PFSK-1 (cell line): ENCODE data around the gene CSDE1. TPM values are rescaled to one million over a fixed set of nuclear protein-coding genes. Genes with fewer than 3 reads are reported as not detected.

Experiments
- FOXP2 ChIP-seq: optimal IDR thresholded peaks from 2 replicates; pipeline ENCODE3; 2011; ENCODE audit warnings: borderline replicate concordance, control low read depth, inconsistent platforms; ENCODE audit not compliant: insufficient read depth; ENCODE audit errors: extremely low read length, extremely low read depth
- POLR2AphosphoS5 ChIP-seq: IDR thresholded peaks from 2 replicates; pipeline ENCODE4 v1.6.1; 2012; ENCODE audit warnings: low read depth, mild to moderate bottlenecking, control low read depth, low read length, moderate library complexity
- REST ChIP-seq, 2 experiments: IDR thresholded peaks; 2 replicates each; pipeline versions ENCODE4 v1.6.1 to v1.8.0; 2011 to 2012; ENCODE audit warnings: low read depth in 2 of 2, low read length in 2 of 2, control low read depth in 1 of 2, inconsistent platforms in 1 of 2, mild to moderate bottlenecking in 1 of 2, moderate library complexity in 1 of 2; ENCODE audit not compliant: insufficient read depth in 1 of 2
- SIN3A ChIP-seq: IDR thresholded peaks from 2 replicates; pipeline ENCODE4 v1.6.1; 2012; ENCODE audit warnings: mild to moderate bottlenecking, low read length, moderate library complexity, borderline replicate concordance; ENCODE audit not compliant: insufficient read depth
- TAF1 ChIP-seq: IDR thresholded peaks from 2 replicates; pipeline ENCODE4 v1.6.1; 2012; ENCODE audit warnings: low read length, control low read depth, borderline replicate concordance; ENCODE audit not compliant: insufficient read depth
- polyA plus RNA-seq: library from polyadenylated mRNA; unstranded; fragments of >200 nt; gene quantifications from one replicate; pipeline ENCODE4 v1.2.1, GENCODE V29; 2012; ENCODE audit warnings: low read depth, missing spikeins; ENCODE audit not compliant: insufficient read length

CSDE1 gene
- 226 TPM for polyA plus RNA-seq

DNA sequence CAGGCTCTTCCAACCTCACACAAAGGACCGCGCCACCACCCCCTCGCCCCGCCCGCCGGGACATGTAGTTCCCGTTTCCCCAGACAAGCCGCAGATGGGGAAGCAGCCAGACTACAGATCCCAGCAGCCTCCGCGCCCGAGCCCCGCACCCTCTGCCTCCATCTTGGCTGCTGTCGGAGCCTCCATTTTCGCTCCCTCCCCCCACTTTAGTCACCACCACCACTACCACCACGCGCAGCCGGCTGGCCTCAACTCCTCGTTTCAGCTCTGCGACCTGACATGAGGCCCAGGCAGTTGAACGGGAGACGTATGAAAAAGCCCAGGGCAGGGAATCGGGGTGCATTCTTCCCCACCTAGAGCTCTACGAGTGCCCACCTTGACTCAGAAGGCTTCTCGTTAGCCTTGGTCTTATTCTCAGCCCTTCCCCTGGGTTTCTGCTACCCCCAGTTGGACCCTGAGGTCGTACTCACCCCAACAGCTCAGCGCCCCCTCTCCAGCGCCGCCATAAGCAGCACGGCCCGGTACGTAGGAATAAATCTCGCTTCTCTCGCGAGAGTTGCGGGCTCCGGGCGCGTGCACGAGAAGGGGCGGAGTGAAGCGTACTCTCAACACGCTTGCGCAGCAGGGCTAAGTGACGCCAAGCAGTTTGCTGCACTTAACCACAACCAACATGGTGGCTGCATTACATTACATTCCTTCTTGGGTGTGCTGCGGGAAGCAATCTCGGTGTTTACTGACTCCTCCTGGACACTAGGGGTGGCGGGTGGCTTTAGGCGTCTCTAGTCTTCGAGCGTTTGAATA lies at the start of gene CSDE1:
TSS of gene CSDE1 (minus strand) at position 530 of the 801 bp plus-strand sequence. CDS start 18,094 bp downstream, outside the sequence.
- TF ChIP-seq TAF1 (peak; percentile 98), FOXP2 (peak; percentile 68), POLR2AphosphoS5 (peak; percentile 96), SIN3A (0 out of 2 replicates have a peak, but pooled peaks have one; percentile 54), REST (IDR thresholded peaks at IDR 0.05; ENCODE audit: insufficient read depth in 1 of 2, low read depth in 2 of 2, low read length in 2 of 2) (peak in 1 of 2 experiments; percentile 49; a peak in 1 of 4 replicates)

DNA sequence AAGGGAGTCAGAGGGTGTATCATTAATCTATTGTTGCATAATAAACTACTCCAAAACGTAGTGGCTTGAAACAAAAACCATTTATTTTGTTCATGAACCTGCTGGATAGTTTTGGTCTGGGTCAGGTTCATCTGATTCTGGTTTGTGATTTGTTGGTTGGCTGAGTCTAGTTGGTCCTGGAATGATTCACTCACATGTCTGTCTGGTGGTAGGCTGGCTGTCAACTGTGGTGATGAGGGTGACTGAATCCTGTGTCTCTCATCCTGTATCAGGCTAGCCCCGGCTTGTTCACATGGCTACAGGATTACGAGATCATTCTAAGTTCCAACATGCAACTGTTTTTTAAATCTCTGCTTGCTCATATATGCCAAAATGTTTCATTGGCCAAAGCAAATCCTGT lies 45.2 kb upstream of the CSDE1 start:
- TF ChIP-seq FOXP2: no peak
- TF ChIP-seq TAF1: no peak
- no peak for TF ChIP-seq REST (IDR thresholded peaks at IDR 0.05; ENCODE audit: insufficient read depth in 1 of 2, low read depth in 2 of 2, low read length in 2 of 2)
- TF ChIP-seq SIN3A: no peak
- no peak for TF ChIP-seq POLR2AphosphoS5

DNA sequence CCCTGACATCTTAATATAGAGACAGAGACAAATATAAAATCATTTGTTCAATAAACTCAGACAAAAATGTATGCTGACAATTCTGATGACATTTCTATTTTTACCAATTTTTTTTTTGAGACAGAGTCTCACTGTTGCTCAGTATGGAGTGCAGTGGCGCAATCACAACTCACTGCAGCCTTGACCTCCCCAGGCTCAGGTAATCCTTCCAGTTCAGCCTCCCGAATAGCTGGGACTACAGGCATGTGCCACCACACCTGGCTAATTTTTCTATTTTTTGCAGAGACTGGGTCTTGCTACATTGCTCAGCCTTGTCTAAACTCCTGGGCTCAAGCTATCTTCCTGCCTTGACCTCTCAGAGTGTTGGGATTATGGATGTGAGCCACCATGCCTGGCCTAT lies 36.3 kb upstream of the CSDE1 start:
- TF ChIP-seq SIN3A (no peak), REST (IDR thresholded peaks at IDR 0.05; ENCODE audit: insufficient read depth in 1 of 2, low read depth in 2 of 2, low read length in 2 of 2) (no peak), TAF1 (no peak), FOXP2 (no peak), POLR2AphosphoS5 (no peak)

- TF ChIP-seq POLR2AphosphoS5: no peak
- TF ChIP-seq FOXP2: no peak
- TF ChIP-seq SIN3A: no peak
- no peak for TF ChIP-seq REST (IDR thresholded peaks at IDR 0.05; ENCODE audit: insufficient read depth in 1 of 2, low read depth in 2 of 2, low read length in 2 of 2)
- TF ChIP-seq TAF1: no peak
Measured at GRCh38 chr1:114782476-114782875, 24.7 kb upstream of the CSDE1 start.
